PFSK-1 (cell line): ENCODE results near the gene SPATA4.

Source experiments
- FOXP2 ChIP-seq: optimal IDR thresholded peaks from 2 replicates; pipeline ENCODE3; 2011; ENCODE audit warnings: borderline replicate concordance, control low read depth, inconsistent platforms; ENCODE audit not compliant: insufficient read depth; ENCODE audit errors: extremely low read length, extremely low read depth
- POLR2AphosphoS5 ChIP-seq: IDR thresholded peaks from 2 replicates; pipeline ENCODE4 v1.6.1; 2012; ENCODE audit warnings: low read depth, mild to moderate bottlenecking, control low read depth, low read length, moderate library complexity
- REST ChIP-seq, 2 experiments: IDR thresholded peaks; 2 replicates each; pipeline versions ENCODE4 v1.6.1 to v1.8.0; 2011 to 2012; ENCODE audit warnings: low read depth in 2 of 2, low read length in 2 of 2, control low read depth in 1 of 2, inconsistent platforms in 1 of 2, mild to moderate bottlenecking in 1 of 2, moderate library complexity in 1 of 2; ENCODE audit not compliant: insufficient read depth in 1 of 2
- SIN3A ChIP-seq: IDR thresholded peaks from 2 replicates; pipeline ENCODE4 v1.6.1; 2012; ENCODE audit warnings: mild to moderate bottlenecking, low read length, moderate library complexity, borderline replicate concordance; ENCODE audit not compliant: insufficient read depth
- TAF1 ChIP-seq: IDR thresholded peaks from 2 replicates; pipeline ENCODE4 v1.6.1; 2012; ENCODE audit warnings: low read length, control low read depth, borderline replicate concordance; ENCODE audit not compliant: insufficient read depth

Gene SPATA4

GRCh38 chr4:176163041-176163440 lies 32.3 kb downstream of the SPATA4 start:
- TF ChIP-seq TAF1 (no peak), POLR2AphosphoS5 (no peak), REST (IDR thresholded peaks at IDR 0.05; ENCODE audit: insufficient read depth in 1 of 2, low read depth in 2 of 2, low read length in 2 of 2) (no peak), FOXP2 (no peak), SIN3A (no peak)

GRCh38 chr4:176156656-176157055 lies 38.7 kb downstream of the SPATA4 start:
- TF ChIP-seq SIN3A (no peak), POLR2AphosphoS5 (no peak), REST (IDR thresholded peaks at IDR 0.05; ENCODE audit: insufficient read depth in 1 of 2, low read depth in 2 of 2, low read length in 2 of 2) (no peak)

- TF ChIP-seq FOXP2: no peak
- TF ChIP-seq POLR2AphosphoS5: no peak
- no peak for TF ChIP-seq REST (IDR thresholded peaks at IDR 0.05; ENCODE audit: insufficient read depth in 1 of 2, low read depth in 2 of 2, low read length in 2 of 2)
- no peak for TF ChIP-seq TAF1
- TF ChIP-seq SIN3A: no peak
These were observed 42.3 kb downstream of the SPATA4 start for GRCh38 chr4:176153124-176153523.

GRCh38 chr4:176150704-176151103 lies 44.7 kb downstream of the SPATA4 start:
- TF ChIP-seq SIN3A (no peak), POLR2AphosphoS5 (no peak), TAF1 (no peak)

- TF ChIP-seq SIN3A (no peak), POLR2AphosphoS5 (no peak), REST (IDR thresholded peaks at IDR 0.05; ENCODE audit: insufficient read depth in 1 of 2, low read depth in 2 of 2, low read length in 2 of 2) (no peak), FOXP2 (no peak), TAF1 (no peak)
These were observed 45.1 kb downstream of the SPATA4 start for GRCh38 chr4:176150356-176150682.
